Hepatocyte (in vitro differentiated cells): Measurements from ENCODE around the gene CRTC2. TPM values are rescaled to one million over a fixed set of nuclear protein-coding genes. Genes with fewer than 3 reads are reported as not detected.
A peak's percentile ranks its signal among the peaks of the same experiment; 100 is the strongest.

Experiments
- DNase-seq: peaks from one replicate; pipeline ENCODE4 v3.0.0-alpha.2; 2016; ENCODE audit warnings: low spot score
- H2AFZ ChIP-seq: fragments of 200-600 bp; sonication (generic); 2 replicates; pipeline ENCODE4 v1.6.0; 2016; ENCODE audit warnings: antibody characterized with exemption, mild to moderate bottlenecking
- H3K27ac ChIP-seq: fragments of 200-600 bp; sonication (generic); 2 replicates; pipeline ENCODE4 v1.5.1; 2016; ENCODE audit warnings: mild to moderate bottlenecking
- H3K27me3 ChIP-seq: fragments of 200-600 bp; sonication (generic); 2 replicates; pipeline ENCODE4 v1.6.1; 2016
- H3K36me3 ChIP-seq: fragments of 200-600 bp; sonication (generic); replicated peaks from 2 replicates; pipeline ENCODE4 v1.5.1; 2016; ENCODE audit warnings: low read depth; ENCODE audit not compliant: insufficient read depth
- H3K4me1 ChIP-seq: fragments of 200-600 bp; sonication (generic); 2 replicates; pipeline ENCODE4 v1.5.1; 2016; ENCODE audit warnings: mild to moderate bottlenecking, moderate library complexity; ENCODE audit not compliant: insufficient read depth
- H3K4me2 ChIP-seq: fragments of 200-600 bp; sonication (generic); 2 replicates; pipeline ENCODE4 v1.6.0; 2016
- H3K4me3 ChIP-seq: fragments of 200-600 bp; sonication (generic); 2 replicates; pipeline ENCODE4 v1.5.1; 2016; ENCODE audit warnings: mild to moderate bottlenecking
- H3K79me2 ChIP-seq: fragments of 200-600 bp; sonication (generic); 2 replicates; pipeline ENCODE4 v1.6.0; 2017; ENCODE audit warnings: mild to moderate bottlenecking
- H3K9me2 ChIP-seq: fragments of 200-600 bp; sonication (generic); replicated peaks from 2 replicates; pipeline ENCODE4 v1.6.0; 2017; ENCODE audit warnings: mild to moderate bottlenecking; ENCODE audit not compliant: insufficient read depth
- H3K9me3 ChIP-seq: fragments of 200-600 bp; sonication (generic); 2 replicates; pipeline ENCODE4 v1.5.1; 2016; ENCODE audit warnings: low read depth, mild to moderate bottlenecking
- H4K20me1 ChIP-seq: fragments of 200-600 bp; sonication (generic); 2 replicates; pipeline ENCODE4 v1.6.0; 2016; ENCODE audit warnings: mild to moderate bottlenecking; ENCODE audit not compliant: insufficient read depth, poor library complexity, severe bottlenecking
- EZH2 ChIP-seq: fragments of 200-600 bp; sonication (generic); IDR thresholded peaks from 2 replicates; pipeline ENCODE4 v1.6.1; 2016; ENCODE audit warnings: antibody characterized with exemption, mild to moderate bottlenecking, borderline replicate concordance
- EZH2phosphoT487 ChIP-seq: fragments of 200-600 bp; sonication (generic); IDR thresholded peaks from one replicate; pipeline ENCODE4 v1.6.1; 2018; ENCODE audit warnings: antibody characterized with exemption, mild to moderate bottlenecking, low read depth, moderate library complexity; ENCODE audit not compliant: unreplicated experiment, severe bottlenecking
- WGBS: methylation state at CpG from one replicate; pipeline ENCODE4 v1.1.6; 2016; ENCODE audit warnings: low lambda C conversion rate; ENCODE audit errors: missing lambda C conversion rate; 5-methylcytosine and 5-hydroxymethylcytosine counted together
- polyA plus RNA-seq: library from polyadenylated mRNA; unstranded; fragments of >200 nt; fragmentation: Nextera tagmentation; extraction: Ambion mirVana; gene quantifications from 2 replicates; pipeline ENCODE4 v1.2.1, GENCODE V29; 2016
- total RNA-seq: library from RNA; depleted of rRNA; stranded (reverse); fragments of >200 nt; gene quantifications from 2 replicates; pipeline ENCODE4 v1.2.3, GENCODE V29; 2014
- TF ChIP-seq, protein P1 (sequence below): fragments of 200-600 bp; sonication (generic); IDR thresholded peaks from 2 replicates; pipeline ENCODE4 v1.5.1; 2016; ENCODE audit warnings: antibody characterized with exemption, mild to moderate bottlenecking; ENCODE audit not compliant: poor library complexity

CRTC2 gene
- total and polyA plus RNA-seq, 2 experiments from 2014 or later, result 10.5 to 28.0 TPM

DNA sequence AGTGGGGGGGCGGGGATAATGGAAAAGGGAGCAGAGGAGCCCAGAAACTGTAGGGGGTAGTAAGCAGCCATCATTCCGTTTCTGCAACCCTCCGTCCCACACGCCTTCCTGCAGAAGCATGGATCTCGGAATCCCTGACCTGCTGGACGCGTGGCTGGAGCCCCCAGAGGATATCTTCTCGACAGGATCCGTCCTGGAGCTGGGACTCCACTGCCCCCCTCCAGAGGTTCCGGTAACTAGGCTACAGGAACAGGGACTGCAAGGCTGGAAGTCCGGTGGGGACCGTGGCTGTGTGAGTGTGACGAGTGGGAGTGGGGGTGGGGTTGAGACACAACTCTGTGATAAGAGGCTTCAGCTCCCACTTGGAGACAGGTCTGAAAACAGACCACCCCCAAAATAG, 10.0 kb upstream of the CRTC2 start:
- peak overlapping the region; percentile 36 for H2AFZ ChIP-seq
- peak overlapping the region; percentile 77 for H3K27ac ChIP-seq

DNA sequence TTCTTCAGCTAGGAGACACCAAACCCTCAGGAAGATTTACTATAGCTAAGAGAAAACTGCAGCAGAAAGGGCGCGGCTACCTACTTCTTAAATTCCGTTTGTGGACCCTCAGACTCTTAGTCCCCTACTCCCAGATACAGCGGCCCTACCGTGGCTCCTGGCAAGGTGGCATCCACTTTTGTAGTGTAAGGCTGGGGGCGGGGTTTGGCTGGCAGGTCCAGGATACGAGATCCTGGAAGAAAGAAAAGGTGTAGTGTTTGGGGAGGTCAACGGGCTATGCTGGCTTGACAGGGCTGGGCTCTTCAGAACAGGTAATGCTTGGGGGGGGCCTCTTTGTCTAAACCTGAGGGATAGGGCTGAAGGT, 9.6 kb upstream of the CRTC2 start:
- Histone ChIP-seq H3K9me3 (no peaks in the 10 kb centered on the region), H3K4me1 (peaks cover 12% of the 10 kb centered on the region), H4K20me1 (no peaks in the 10 kb centered on the region), H3K4me3 (peak overlapping the region; percentile 20), H3K9me2 (no peaks in the 10 kb centered on the region), H3K27me3 (no peaks in the 10 kb centered on the region), H3K27ac (peak overlapping the region; percentile 77), H3K79me2 (peaks cover 23% of the 10 kb centered on the region), H3K4me2 (peak overlapping the region; percentile 86), H2AFZ (peak overlapping the region; percentile 36), H3K36me3 (no peaks in the 10 kb centered on the region)
- DNase-seq, result peak; percentile 55
- TF ChIP-seq, protein P1, sequence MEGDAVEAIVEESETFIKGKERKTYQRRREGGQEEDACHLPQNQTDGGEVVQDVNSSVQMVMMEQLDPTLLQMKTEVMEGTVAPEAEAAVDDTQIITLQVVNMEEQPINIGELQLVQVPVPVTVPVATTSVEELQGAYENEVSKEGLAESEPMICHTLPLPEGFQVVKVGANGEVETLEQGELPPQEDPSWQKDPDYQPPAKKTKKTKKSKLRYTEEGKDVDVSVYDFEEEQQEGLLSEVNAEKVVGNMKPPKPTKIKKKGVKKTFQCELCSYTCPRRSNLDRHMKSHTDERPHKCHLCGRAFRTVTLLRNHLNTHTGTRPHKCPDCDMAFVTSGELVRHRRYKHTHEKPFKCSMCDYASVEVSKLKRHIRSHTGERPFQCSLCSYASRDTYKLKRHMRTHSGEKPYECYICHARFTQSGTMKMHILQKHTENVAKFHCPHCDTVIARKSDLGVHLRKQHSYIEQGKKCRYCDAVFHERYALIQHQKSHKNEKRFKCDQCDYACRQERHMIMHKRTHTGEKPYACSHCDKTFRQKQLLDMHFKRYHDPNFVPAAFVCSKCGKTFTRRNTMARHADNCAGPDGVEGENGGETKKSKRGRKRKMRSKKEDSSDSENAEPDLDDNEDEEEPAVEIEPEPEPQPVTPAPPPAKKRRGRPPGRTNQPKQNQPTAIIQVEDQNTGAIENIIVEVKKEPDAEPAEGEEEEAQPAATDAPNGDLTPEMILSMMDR, result no peak
- no peak for TF ChIP-seq EZH2phosphoT487
- no peak for TF ChIP-seq EZH2
- WGBS, result 3% methylated on average over 8 of the region's 8 CpGs

More for the DNA sequence above, 10.0 kb upstream of the CRTC2 start:
- TF ChIP-seq, protein P1, result no peak
- TF ChIP-seq EZH2phosphoT487, result no peak
- TF ChIP-seq EZH2, result no peak
- Histone ChIP-seq H4K20me1 (no peaks in the 10 kb centered on the region), H3K79me2 (peaks cover 21% of the 10 kb centered on the region), H3K4me1 (peaks cover 12% of the 10 kb centered on the region), H3K4me2 (peak overlapping the region; percentile 86), H3K36me3 (no peaks in the 10 kb centered on the region), H3K27me3 (no peaks in the 10 kb centered on the region), H3K9me2 (no peaks in the 10 kb centered on the region), H3K9me3 (no peaks in the 10 kb centered on the region), H3K4me3 (no peak overlapping the region)
- 26% methylated on average over 12 of the region's 13 CpGs for WGBS
- no peak for DNase-seq

DNA sequence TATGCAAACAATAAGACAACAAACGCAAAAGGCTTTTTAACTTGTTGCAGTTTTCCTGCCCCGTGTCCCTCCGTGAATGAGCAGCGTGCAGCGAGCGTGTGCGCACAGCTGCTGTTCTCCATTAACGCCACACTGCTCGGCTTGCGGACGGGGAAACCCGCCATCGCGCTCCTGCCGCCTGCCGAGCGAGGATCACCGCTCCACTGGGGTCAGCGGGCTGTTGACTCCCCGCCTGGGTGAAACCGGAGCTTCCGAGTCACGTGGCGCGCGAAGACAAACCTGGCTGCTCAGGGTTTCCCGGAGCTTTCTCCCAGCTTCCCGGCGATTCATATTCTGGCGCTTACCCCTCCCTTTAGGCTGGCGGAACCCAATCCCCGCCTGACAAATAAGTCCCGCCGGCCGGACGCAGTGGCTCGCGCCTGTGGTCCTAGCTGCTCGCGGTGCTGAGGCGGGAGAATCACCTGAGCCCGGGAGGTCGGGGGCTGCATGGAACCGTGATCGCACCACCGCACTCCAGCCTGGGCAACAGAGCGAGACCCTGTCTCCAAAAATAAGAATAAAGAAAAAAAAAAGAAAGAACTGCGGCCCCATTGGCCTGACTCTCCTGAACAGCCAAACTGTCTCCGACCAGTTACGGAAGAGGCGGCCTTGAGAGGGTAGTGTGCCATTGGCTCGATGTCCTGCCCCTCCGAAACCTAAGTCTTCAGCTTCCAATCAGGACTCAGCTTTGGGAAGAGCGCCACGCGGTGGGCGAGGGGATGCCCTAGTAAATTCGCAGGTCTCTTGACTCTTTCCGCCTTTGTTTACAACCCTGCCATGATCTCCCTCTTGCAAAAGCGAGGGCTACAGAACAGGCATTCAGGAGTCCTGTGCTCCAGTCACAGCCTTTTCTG, 8.9 kb upstream of the CRTC2 start, which contains the start of gene CREB3L4:
CREB3L4 (plus strand) TSS at position 796 of the 893 bp plus-strand sequence. CDS start 624 bp downstream, outside the sequence.
- H3K27ac ChIP-seq, result peak within 1 kb of the TSS; percentile 89
- no peaks in the 10 kb centered on the region for H4K20me1 ChIP-seq
- H3K36me3 ChIP-seq, result no peaks in the 10 kb centered on the region
- peak within 1 kb of the TSS; percentile 57 for H2AFZ ChIP-seq
- 1% methylated on average over 58 of the region's 60 CpGs for WGBS
- peaks cover 29% of the 10 kb centered on the region for H3K79me2 ChIP-seq
- H3K9me2 ChIP-seq, result no peaks in the 10 kb centered on the region
- peak within 1 kb of the TSS; percentile 34 for H3K4me3 ChIP-seq
- H3K9me3 ChIP-seq, result no peaks in the 10 kb centered on the region
- peaks cover 12% of the 10 kb centered on the region for H3K4me1 ChIP-seq
- H3K27me3 ChIP-seq, result no peaks in the 10 kb centered on the region
- peak within 1 kb of the TSS; percentile 86 for H3K4me2 ChIP-seq
- TF ChIP-seq EZH2 (no peak), EZH2phosphoT487 (no peak)
- TF ChIP-seq, protein P1, result peak; percentile 45
- peak; percentile 96 for DNase-seq
